GM18858 (cell line): ENCODE measurements around the gene GOLGA6L10.
"Not testable (repeated sequence)": the region's sequence is repeated elsewhere in the genome, so short reads cannot be mapped to it uniquely, and the experiment has no call there.

Source experiments
- ATAC-seq: cut with Tn5 transposase; IDR thresholded peaks from one replicate; pipeline ENCODE4 v1.9.1; 2021; ENCODE audit not compliant: unreplicated experiment

Gene GOLGA6L10

GRCh38 chr15:82319522-82320278 lies 29.6 kb downstream of the GOLGA6L10 start:
- not testable (repeated sequence) for ATAC-seq

DNA sequence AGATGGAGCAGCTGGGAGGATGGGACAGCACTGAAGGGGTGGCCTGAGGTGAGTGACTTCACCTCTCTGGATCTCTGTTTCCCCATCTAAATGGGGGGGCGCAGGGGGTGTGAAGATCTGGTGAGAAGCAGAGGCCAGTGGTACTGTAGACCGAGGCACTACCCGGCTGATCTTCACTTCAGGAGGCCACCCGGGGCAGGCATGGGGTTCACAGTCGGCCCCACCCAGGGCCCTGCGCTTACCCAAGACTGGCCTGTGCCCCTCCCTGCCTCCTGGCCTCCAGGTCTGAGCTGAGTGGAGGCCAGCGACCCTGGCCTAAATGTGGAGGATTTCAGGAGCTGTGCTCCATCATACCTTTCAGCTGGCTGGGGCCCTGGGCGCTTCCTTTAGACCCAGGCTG lies 31.0 kb downstream of the GOLGA6L10 start:
- ATAC-seq = not testable (repeated sequence)

DNA sequence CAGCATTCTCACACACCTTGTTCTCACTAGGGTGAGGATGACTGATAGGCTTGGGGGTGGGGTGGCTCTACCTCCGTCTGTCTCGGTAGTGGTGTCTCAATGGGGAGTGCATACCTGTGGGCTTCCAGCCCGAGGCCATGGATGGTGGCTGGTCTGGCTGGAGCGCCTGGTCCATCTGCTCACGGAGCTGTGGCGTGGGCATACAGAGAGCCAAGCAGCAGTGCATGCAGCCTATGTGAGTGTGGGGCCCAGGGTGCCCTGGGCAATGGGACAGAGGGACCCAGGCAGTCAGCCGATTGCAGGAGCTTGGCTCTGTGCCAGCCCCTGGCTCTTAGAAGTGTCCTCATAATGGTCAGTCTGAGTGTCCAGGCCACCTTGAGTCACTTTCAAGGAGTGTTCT lies 31.8 kb downstream of the GOLGA6L10 start:
- ATAC-seq = not testable (repeated sequence)

GRCh38 chr15:82317091-82317489 lies 32.2 kb downstream of the GOLGA6L10 start:
- ATAC-seq = no peak

GRCh38 chr15:82316247-82317090 lies 32.8 kb downstream of the GOLGA6L10 start:
- ATAC-seq = not testable (repeated sequence)

- ATAC-seq = no peak
Measured at GRCh38 chr15:82315519-82316246, 33.6 kb downstream of the GOLGA6L10 start.

DNA sequence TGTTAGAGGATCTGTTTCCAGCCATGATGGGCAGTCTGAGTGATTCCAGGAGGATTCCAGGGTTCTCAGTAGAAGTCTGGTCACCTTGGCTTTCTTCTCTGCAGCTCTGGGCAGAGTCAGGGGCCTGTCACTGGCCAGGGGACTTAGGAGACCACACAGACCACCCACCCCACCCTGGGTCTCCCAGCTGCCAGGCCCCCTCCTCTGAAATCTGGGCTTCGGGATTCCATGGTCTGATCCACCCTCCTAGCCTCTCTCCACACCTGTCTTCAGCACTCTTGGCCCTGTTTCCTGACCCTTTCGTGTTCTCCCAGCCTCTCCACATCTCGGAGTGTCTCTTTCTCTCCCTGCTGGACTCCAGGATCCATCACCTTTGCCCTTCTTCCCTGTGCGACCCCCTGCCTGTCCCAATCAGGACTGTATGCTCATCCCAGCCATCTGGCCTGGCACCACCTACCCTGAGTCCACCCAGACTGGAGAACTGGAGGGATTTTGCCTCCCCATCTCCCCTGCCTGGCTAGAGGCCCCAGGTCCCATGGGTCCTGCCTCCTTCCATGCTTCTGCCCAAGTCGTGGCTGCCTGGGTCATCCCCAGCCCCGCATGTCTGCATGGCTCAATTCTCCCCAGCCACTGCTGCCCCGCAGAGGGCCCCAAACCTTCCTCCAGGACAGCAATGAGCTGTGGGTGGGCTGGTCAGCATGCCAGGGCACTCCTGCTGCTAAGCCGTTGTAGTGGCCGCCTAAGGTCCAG lies 34.3 kb downstream of the GOLGA6L10 start:
- no peak for ATAC-seq

DNA sequence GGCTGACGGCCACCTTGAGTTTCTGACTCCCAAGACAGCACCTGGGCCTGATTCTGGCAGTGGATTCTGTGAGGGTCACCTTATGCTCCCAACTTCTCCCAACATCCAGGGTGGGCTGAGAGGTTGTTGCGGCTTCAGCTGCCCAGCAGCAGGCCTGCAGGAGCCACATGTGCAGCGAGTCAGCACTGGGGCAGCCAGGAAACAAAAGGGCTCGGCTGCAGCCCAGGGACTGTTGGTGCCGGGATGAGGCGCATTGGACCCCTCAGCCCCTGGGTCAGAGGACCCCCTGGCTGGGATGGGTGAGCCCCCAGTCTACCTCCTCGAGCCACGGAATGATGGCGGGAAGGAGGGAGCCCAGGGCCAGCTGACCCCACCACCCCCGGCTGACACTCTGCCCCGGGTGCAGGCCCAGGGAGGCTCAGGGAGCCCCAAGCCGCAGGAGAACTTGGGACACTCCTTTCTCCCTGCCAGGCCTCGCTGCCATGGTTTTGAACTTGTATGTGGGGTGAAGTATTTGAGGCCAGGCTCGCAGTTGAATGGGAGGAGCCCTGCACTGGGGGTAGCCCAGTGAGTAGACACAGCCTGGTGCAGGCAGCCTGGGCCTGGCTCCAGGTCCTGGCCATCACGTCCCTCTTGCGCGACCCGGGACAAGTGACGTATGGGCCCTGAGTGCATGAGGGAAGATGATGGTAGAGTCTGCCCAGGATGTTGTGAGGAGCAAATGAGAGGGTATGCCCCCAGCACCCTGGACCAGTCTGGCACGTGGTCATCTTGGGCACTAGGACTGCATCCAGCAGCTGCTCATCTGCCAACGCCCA lies 35.1 kb downstream of the GOLGA6L10 start:
- not testable (repeated sequence) for ATAC-seq

DNA sequence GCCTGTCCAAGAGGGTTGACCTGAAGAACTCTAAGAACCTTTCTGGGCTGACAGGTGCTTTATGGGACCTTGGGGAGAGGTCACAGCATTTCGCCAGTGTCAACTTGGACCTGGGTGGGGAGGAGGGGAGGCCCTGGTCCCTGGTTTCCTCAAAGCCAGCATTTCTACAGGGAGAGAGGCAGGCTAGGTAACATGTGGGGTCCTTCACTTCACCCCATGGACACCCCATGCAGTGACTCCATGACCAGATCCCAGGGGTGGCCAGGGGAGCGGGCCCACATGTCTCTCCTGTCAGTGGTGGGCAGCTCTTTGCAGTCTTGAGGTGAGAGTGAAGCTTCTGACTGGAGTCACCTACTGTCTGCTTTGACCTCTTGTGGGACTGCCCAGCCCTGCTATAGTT lies 35.8 kb downstream of the GOLGA6L10 start:
- no peak for ATAC-seq

DNA sequence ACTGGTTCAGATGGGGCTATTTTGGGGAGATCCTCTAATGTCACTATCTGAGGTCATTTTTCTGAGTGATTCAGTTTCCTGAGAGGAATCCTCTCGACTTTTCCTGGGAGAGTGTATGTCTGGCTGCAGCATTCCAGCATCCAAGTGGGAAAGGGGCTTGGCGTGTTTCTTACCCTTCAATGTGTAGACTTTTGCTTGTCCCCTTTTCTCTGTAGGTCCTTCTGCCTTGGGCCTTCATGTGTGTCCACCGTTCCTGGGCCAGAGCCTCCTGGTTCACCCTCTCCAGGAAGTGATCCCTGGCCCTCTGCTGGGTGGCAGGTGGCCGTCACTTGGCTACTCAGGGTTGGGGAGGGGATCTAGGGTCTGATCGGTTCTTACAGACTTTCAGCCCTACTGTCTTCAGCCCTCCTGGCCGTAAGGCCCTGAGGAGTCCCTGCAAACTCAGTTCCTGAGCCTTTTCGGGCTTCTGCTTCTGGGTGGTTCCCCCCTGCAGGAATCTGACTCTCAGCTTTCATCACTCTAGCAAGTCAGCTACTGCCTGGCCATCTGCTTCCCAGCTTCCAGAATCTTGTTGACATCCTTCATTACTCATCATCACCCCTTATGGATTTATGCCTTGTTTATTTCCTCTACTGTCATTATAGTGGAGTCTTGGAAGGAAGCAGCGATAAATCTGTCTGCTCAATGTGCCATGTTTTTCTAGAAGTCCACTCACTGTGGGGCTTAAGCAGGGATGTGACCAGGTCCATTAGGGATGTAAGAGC lies 36.5 kb downstream of the GOLGA6L10 start:
- ATAC-seq = no peak

DNA sequence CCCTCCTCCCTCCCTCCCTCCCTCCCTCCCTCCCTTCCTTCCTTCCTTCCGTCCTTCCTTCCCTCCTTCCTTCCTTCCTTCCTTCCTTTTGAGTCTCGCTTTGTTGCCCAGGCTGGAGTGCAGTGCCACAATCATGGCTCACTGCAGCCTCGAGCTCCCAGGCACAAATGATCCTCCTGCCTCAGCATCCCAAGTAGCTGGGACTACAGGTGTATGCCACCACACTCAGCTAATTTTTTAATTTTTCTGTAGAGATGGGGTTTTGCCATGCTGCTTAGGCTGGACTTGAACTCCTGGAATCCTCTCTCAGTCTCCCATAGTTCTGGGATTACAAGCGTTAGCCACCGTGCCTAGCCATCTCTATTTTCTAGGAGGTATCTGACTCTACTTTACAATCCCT lies 38.0 kb downstream of the GOLGA6L10 start:
- ATAC-seq = not testable (repeated sequence)

- ATAC-seq = no peak
Measured at GRCh38 chr15:82309802-82310201, 39.5 kb downstream of the GOLGA6L10 start.

GRCh38 chr15:82307714-82308081 lies 41.6 kb downstream of the GOLGA6L10 start:
- no peak for ATAC-seq

GRCh38 chr15:82306791-82307713 lies 42.2 kb downstream of the GOLGA6L10 start:
- no peak for ATAC-seq

GRCh38 chr15:82305621-82306048 lies 43.6 kb downstream of the GOLGA6L10 start:
- ATAC-seq = no peak

GRCh38 chr15:82304778-82305090 lies 44.5 kb downstream of the GOLGA6L10 start:
- ATAC-seq = no peak

- no peak for ATAC-seq
Measured at GRCh38 chr15:82303956-82304777, 45.1 kb downstream of the GOLGA6L10 start.
